Left ventricle myocardium inferior (tissue), 1 donor: ENCODE data around the gene FILIP1. TPM values are rescaled to one million over a fixed set of nuclear protein-coding genes. Genes with fewer than 3 reads are reported as not detected.

Experiments used
- DNase-seq: peaks from one replicate; pipeline ENCODE4 v3.0.0-alpha.2; 2020
- H3K27ac ChIP-seq: fragments of 200-600 bp; replicated peaks from 2 replicates; pipeline ENCODE4 v1.8.0; 2021
- H3K27me3 ChIP-seq: fragments of 200-600 bp; 2 replicates; pipeline ENCODE4 v1.8.0; 2021; ENCODE audit warnings: low read depth
- H3K36me3 ChIP-seq: fragments of 200-600 bp; 2 replicates; pipeline ENCODE4 v1.8.0; 2021
- H3K4me1 ChIP-seq: fragments of 200-600 bp; 2 replicates; pipeline ENCODE4 v1.8.0; 2021
- H3K4me3 ChIP-seq: fragments of 200-600 bp; 2 replicates; pipeline ENCODE4 v1.8.0; 2021; ENCODE audit warnings: mild to moderate bottlenecking, moderate library complexity
- H3K9me3 ChIP-seq: fragments of 200-600 bp; replicated peaks from 2 replicates; pipeline ENCODE4 v1.8.0; 2021
- intact Hi-C: fragments of 100-400 bp; cut with micrococcal nuclease; formaldehyde crosslinking; loops from one replicate; pipeline ENCODE4 v1.11.0; 2022
- total RNA-seq: library from RNA; stranded (reverse); fragmentation: NEBNext Ultra II Directional; extraction: Animal tissue kit (Norgen Biotek cat#: 25700); gene quantifications from one replicate; pipeline ENCODE4 v1.2.1, GENCODE V29; 2021
- TF ChIP-seq, protein P1 (sequence below): fragments of 200-600 bp; IDR thresholded peaks from 2 replicates; pipeline ENCODE4 v1.8.0; 2021; ENCODE audit warnings: antibody characterized with exemption, mild to moderate bottlenecking, borderline replicate concordance
- donor health status: DM: no; HTN: yes; CAD: no; lungs with severe emphysema.

FILIP1 gene
- total RNA-seq, 1 donor from 2014 or later = 173 TPM

GRCh38 chr6:75350156-75350555 is 143.4 kb downstream of the FILIP1 start:
- Histone ChIP-seq H3K9me3 (no peaks in the 10 kb centered on the region), H3K27ac (peak overlapping the region; percentile 47), H3K4me3 (peak overlapping the region; percentile 47), H3K36me3 (peaks cover 33% of the 10 kb centered on the region), H3K27me3 (no peaks in the 10 kb centered on the region), H3K4me1 (peaks cover 54% of the 10 kb centered on the region)
- no peak for DNase-seq
- intact Hi-C loops = no loop called here
- TF ChIP-seq, protein P1, sequence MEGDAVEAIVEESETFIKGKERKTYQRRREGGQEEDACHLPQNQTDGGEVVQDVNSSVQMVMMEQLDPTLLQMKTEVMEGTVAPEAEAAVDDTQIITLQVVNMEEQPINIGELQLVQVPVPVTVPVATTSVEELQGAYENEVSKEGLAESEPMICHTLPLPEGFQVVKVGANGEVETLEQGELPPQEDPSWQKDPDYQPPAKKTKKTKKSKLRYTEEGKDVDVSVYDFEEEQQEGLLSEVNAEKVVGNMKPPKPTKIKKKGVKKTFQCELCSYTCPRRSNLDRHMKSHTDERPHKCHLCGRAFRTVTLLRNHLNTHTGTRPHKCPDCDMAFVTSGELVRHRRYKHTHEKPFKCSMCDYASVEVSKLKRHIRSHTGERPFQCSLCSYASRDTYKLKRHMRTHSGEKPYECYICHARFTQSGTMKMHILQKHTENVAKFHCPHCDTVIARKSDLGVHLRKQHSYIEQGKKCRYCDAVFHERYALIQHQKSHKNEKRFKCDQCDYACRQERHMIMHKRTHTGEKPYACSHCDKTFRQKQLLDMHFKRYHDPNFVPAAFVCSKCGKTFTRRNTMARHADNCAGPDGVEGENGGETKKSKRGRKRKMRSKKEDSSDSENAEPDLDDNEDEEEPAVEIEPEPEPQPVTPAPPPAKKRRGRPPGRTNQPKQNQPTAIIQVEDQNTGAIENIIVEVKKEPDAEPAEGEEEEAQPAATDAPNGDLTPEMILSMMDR = no peak

DNA sequence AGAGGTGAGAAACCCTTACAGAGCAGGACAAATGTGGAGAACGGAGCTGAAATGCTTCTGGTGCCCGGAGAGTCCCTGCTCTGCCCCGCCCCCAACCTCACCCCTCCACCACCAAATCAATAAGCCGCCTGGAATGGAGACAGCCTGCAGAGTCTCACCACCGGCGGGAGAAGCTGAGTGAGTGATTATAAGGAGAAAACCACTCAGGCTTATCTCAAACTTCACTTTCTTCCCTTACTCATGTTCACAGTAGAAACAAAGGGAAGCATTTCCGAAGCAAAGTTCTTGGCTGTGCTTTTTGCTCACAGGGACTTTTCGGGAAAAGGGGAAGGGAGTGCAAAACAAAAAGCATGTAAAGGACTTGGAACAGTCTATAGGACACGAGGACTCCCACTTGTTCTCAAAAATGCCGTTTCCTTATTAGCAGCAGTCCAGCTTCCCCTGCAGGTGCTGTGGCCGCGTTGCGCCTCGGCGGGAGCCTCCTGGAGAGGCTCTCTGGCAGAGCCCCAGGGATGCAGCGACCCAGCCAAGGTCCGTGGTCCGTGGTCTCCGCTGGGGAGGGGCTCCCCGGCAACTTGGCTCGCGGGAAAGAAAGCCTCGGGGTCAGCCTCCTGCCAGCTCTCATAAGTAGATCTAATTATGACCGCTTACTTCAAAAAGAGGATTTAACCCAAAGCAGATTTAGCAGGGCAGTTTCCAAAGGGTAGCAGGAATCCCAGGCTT is 144.2 kb downstream of the FILIP1 start:
- Histone ChIP-seq H3K4me1 (peaks cover 60% of the 10 kb centered on the region), H3K27ac (peak overlapping the region; percentile 47), H3K9me3 (no peaks in the 10 kb centered on the region), H3K4me3 (peak overlapping the region; percentile 47), H3K36me3 (peaks cover 35% of the 10 kb centered on the region), H3K27me3 (no peaks in the 10 kb centered on the region)
- DNase-seq = peak; percentile 36
- TF ChIP-seq, protein P1 = peak; percentile 28
- intact Hi-C loops = no loop called here

GRCh38 chr6:75348882-75349261 is 144.7 kb downstream of the FILIP1 start:
- Histone ChIP-seq H3K4me1 (peaks cover 60% of the 10 kb centered on the region), H3K4me3 (peak overlapping the region; percentile 47), H3K36me3 (peaks cover 35% of the 10 kb centered on the region), H3K27ac (peak overlapping the region; percentile 47), H3K27me3 (no peaks in the 10 kb centered on the region), H3K9me3 (no peaks in the 10 kb centered on the region)
- no peak for DNase-seq
- TF ChIP-seq, protein P1 = no peak
- intact Hi-C loops = no loop called here

DNA sequence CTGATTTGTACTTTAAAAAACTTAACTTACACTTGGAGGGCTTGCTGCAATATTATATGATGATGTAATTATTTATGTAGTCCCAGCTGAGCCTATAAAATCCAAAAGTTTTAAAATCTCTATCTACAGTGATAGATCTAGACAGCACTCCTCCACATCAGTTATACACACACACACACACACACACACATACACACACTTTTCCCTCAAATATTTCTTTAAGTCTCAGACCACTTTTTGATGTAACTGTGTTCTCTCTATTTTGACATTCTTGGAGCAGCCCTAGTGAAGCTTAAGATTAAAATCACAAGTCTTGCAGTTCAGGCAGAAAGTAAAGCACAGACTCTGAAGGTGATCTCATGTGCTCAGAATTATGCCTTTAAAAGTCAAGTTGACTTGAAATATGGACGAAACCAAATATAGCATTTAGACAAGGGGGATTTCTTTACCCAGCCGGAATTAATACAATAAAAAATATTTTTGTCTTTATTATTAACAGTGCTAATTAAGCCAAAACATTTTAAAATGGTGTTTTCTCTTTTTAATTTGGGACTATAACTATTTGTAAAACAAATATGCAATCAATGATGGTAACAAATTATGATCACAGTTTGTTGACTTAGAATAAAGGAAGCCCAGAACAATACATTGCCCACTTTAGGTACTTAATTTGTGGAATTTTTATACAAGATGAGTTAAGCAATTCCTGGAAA is 145.5 kb downstream of the FILIP1 start:
- TF ChIP-seq, protein P1 = no peak
- peaks cover 32% of the 10 kb centered on the region for H3K36me3 ChIP-seq
- no peak overlapping the region for H3K4me3 ChIP-seq
- H3K27ac ChIP-seq = no peak overlapping the region
- no peaks in the 10 kb centered on the region for H3K27me3 ChIP-seq
- intact Hi-C loops = no loop called here
- no peak for DNase-seq
- no peaks in the 10 kb centered on the region for H3K9me3 ChIP-seq
- peaks cover 60% of the 10 kb centered on the region for H3K4me1 ChIP-seq

DNA sequence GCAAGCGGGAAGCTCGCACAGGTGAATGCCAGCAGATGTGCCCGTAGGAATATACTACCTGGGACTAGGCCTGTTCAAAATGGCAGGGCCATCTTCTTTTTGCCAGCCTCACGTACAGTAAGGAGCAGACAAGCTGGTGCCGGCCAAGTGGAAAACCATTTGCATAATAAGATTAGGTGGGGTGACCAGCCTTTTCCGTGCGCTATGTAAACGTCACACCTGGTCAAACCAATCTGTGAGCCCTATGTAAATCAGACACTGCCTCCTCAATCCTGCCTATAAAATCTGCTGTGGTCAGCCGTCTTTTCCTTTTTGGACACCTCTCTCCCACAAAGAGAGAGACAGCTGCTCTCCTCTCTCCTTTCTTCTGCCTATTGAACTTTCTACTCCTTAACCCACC is 148.2 kb downstream of the FILIP1 start:
- DNase-seq = no peak
- Histone ChIP-seq H3K27ac (no peak overlapping the region), H3K27me3 (no peaks in the 10 kb centered on the region), H3K36me3 (peaks cover 13% of the 10 kb centered on the region), H3K4me1 (peaks cover 48% of the 10 kb centered on the region), H3K4me3 (no peak overlapping the region), H3K9me3 (no peaks in the 10 kb centered on the region)
- TF ChIP-seq, protein P1 = no peak
- intact Hi-C loops = no loop called here
